Stimulated activated CD4-positive, alpha-beta T cell treated with anti-CD3 and anti-CD28 coated beads, Interleukin-15, amount 100 ng/mL, for 48 hours (primary cell): ENCODE measurements around the gene WIZ.
A peak's percentile ranks its signal among the peaks of the same experiment; 100 is the strongest.

Experiments used
- DNase-seq, 2 donors: peaks; one replicate each; pipeline ENCODE4 v3.0.0-alpha.2; 2020; ENCODE audit warnings: low read depth in 2 of 2

WIZ gene

GRCh38 chr19:15443838-15444237 lies 5.9 kb downstream of the WIZ start:
- no peak for DNase-seq

DNA sequence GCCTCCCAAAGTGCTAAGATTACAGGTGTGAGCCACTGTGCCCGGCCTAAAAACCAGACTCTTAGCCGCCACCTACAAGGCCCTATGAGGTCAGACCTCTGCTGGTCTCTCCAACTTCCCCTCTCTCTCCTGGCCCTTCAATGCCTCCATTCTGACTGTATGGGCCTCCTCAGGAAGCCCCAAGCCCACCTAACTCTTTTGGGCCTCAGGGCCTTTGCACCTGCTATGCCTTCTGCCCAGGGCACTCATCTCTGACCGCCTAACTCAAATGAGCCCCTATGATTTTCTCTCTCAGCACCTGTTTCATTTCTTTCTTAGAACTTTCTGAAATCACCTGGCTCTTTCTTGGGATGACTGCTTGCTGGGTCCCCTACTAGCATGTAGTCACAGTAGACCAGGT lies 6.4 kb downstream of the WIZ start:
- DNase-seq, result no peak

DNA sequence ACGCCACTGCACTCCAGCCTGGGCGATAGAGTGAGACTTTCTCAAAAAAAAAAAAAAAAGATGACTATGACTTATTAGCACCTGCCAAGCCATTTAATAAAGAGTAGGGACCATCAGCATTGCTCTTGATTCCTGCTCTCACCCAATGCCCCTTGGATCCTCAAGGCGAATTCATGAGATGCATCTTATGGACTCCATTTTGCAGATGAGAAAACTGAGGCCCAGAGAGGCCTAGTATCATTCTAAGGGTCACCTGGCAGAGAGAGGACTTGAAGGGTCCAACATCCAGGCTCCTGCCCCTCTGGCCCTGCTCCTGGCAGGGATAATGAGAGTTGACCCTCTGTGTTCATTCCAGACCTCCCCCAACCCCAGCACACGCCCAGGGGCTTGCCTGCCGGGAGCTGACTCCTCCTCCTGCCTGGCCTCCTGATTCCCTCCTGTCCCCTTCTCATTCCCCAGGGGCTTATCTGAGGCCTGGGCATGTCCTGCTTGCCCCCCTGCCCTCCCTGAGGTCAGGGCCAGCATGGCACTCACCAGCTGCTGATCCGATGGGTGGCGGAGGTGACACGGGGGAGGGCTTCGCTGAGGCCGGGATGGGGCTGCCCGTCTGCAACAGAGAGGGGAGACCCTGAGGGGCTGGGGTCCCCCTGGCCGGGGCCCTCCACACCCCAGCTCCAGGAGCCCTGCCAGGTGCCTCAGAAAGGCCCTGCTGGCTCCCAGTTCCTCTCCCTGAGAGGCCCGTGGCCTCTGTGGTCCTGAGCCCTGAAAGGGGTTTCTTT lies 7.4 kb downstream of the WIZ start:
- DNase-seq, result no peak

DNA sequence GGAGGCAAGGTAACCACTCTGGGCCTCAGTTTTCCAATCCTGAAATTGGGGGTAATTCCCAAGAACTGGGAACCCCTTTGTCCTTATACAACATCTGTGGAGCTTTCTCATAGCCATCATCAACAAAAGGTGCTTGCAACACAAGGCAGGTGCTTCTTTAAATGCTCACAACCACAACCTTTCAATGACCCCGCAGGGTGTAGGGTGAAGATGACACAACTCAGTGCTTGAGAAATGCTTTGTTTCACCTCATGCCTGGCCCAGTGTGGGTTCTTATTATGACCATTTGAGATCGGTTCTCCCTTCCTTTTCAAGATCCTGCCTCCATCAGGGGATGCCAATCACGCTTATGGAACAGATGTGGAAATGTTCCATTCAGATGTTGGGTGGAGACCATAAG lies 8.4 kb downstream of the WIZ start:
- no peak for DNase-seq

GRCh38 chr19:15439821-15440641 lies 9.7 kb downstream of the WIZ start:
- no peak for DNase-seq

GRCh38 chr19:15439078-15439799 lies 10.5 kb downstream of the WIZ start:
- no peak for DNase-seq

DNA sequence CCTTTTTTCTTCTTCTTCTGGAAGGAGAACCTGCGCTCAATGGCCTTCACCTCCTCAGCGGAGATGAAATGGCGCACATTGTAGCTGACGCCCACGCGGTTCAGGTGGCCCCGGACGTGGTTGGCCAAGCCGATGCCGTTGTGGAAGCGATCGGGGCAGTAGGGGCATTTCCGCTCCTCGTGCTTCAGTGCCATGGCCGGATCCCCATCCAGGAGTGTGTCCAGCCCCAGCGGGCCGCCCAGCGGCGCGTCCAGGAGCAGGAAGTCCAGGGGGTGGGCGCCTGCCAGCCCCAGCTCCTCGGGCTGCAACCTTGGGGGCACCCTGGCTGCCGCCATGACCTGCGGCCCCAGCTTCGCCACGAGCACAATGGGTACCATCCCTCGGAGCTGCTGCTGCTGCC lies 11.2 kb downstream of the WIZ start:
- DNase-seq, result no peak

GRCh38 chr19:15438124-15438496 lies 11.6 kb downstream of the WIZ start:
- DNase-seq, result no peak

DNA sequence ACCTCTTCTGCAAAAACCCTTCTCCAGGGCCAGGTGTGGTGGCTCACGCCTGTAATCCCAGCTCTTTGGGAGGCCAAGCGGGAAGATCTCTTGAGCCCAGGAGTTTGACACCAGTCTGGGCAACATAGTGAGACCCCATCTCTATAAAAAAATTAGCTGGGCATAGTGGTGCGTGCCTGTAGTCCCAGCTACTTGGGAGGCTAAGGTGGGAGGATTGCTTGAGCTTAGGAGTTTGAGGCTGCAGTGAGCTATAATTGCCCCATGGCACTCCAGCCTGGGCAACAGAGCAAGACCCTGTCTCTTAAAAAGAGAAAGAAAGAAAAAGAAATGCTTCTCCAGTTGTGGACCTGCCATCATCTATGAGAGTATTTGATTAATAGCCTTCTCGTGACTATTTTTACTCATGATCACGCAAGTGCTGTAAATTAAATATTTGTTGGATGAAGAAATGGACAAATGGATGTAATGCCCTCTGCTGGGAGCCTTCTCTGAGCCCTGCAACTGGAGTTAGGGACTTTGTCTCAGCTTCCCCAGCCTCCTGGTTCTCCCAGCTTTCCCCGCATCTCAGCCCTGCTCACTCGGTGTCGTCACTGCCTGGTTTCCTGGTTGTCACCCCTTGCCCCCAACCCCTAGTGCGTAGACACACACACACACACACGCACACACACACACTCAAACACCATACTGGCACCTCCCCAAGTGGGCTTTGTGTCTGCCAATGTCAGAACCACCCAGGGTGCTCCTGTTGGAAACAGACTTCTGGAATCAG lies 12.2 kb downstream of the WIZ start:
- DNase-seq, result no peak

- DNase-seq, result no peak
Measured at GRCh38 chr19:15436826-15437110, 13.0 kb downstream of the WIZ start.

- DNase-seq, result no peak
Measured at GRCh38 chr19:15436012-15436825, 13.5 kb downstream of the WIZ start.

DNA sequence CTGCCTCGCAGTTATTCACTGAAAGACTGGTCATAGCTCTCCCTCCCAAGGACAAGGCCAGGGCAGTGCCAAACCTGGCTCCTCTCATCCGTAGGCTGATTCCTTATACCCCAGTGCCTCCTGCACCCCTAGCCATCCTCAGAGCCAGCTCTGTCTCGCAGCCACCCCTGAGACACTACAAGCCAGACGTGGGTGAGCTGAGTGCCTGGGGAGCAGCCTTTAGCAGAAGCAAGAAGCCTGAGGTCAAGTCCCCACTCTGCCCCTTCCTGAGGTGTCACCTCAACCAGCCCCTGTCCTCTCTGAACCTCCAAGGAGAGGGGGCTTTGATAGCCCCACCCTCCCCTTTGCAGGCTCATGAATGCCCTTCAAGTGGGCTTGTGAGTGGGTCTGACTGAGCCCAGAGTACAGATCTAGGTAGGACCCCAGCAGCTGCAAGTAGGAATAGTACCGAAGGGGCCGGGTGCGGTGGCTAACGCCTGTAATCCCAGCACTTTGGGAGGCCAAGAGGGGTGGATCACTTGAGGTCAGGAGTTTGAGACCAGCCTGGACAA lies 16.2 kb downstream of the WIZ start:
- no peak for DNase-seq

DNA sequence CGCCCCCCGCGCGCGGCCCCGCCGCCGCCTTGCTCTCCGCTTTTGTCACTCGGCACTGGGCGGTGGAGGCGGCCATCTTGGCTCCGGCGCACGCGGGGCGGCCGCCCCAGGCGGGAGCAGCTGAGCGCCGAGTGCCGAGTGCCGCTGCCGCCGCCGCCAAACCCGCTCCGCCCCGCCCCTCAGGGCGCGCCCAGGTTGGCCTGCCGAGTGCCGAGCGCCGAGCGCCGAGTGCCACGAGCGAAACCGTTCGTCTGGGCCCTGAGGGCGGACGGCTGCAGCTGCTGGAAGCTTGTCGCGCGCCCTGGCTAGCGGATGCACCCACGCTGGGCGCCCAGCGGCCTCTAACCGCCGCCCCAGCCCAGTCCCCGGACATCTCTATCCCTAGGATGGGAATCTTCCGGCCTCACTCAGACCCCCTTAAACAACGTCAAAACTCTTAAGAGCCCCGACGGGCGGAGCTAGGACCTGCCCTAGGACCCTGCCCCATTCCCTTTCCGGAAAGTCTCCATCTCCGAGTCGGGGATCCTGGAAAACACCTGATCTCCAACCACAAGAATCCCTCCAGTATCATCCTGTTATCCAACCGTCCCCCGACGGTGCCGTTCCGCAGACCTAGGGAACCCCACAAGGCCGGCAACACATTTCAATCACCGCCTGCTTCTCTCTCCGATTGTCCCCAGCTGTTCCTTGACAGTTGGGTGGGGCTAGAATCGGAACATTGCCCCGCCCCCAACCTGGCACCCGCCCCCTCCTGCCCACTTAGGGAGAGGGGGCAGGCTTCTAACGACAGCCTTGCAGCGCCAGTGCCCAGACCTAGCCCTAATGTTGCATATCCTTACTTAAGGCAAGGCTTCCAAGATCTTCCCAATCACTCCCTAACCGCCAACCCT lies 16.9 kb downstream of the WIZ start:
- peak; percentile 84 to 91 for DNase-seq

- no peak for DNase-seq
Measured at GRCh38 chr19:15432018-15432494, 17.7 kb downstream of the WIZ start.

GRCh38 chr19:15431396-15432017 lies 18.2 kb downstream of the WIZ start:
- DNase-seq, result no peak

- DNase-seq, result no peak
Measured at GRCh38 chr19:15430526-15431120, 19.1 kb downstream of the WIZ start.

GRCh38 chr19:15429825-15430467 lies 19.8 kb downstream of the WIZ start:
- DNase-seq, result no peak
